ENCODE data around the gene GRIK1.

GRIK1 gene

DNA sequence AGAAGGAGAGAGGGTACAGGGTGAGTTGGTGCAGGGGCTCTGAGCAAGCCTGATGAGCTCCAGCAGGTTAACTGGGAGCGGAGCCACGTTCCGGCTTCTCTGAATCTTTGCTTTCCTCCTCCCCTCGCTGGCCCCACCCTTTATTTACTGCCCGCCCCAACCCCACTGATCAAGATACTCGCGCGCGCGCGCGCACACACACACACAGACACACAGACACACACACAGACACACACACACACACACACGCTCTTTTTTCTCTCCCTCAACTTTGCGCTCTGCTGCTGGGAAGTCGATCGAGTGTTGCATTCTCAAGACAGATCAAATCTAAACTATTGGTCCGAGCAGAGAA lies at the start of gene GRIK1:
Gene GRIK1 (minus strand): TSS at position 73 of the 352 bp plus-strand sequence.
- TF ChIP-seq CTCF (IDR thresholded peaks at IDR 0.05; ENCODE audit: insufficient read depth, low read depth, low read length, missing control alignments) = no peak
- DNase-seq (ENCODE audit: low read depth) = no peak
- no peak within 1 kb of the TSS for H3K4me3 ChIP-seq (ENCODE audit: low read depth, low read length)

DNA sequence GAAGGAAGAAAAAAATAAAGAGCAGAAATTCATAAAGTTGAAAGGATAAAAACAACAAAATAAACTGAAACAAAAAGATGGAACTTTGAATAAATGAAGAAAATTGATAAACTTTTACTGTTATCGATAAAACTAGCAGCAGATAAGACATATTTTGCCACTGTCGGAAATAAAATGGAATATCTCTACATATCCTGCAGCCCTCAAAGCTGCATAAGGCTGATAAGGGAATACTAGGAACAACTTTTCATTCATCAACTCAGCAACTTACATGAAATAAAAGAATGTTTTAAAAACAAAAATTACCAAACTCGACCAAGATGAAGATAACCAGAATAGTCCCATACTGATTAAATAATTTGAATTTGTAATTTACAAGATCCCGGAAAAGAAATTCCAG lies 48.0 kb upstream of the GRIK1 start:
- H3K4me3 ChIP-seq (ENCODE audit: low read depth, low read length) = no peak overlapping the region
- no peak for DNase-seq (ENCODE audit: low read depth)
- no peak for TF ChIP-seq CTCF (IDR thresholded peaks at IDR 0.05; ENCODE audit: insufficient read depth, low read depth, low read length, missing control alignments)

- DNase-seq (ENCODE audit: low read depth) = no peak
- no peak overlapping the region for H3K4me3 ChIP-seq (ENCODE audit: low read depth, low read length)
- TF ChIP-seq CTCF (IDR thresholded peaks at IDR 0.05; ENCODE audit: insufficient read depth, low read depth, low read length, missing control alignments) = no peak
These were observed 46.1 kb upstream of the GRIK1 start for GRCh38 chr21:29985866-29986265.

DNA sequence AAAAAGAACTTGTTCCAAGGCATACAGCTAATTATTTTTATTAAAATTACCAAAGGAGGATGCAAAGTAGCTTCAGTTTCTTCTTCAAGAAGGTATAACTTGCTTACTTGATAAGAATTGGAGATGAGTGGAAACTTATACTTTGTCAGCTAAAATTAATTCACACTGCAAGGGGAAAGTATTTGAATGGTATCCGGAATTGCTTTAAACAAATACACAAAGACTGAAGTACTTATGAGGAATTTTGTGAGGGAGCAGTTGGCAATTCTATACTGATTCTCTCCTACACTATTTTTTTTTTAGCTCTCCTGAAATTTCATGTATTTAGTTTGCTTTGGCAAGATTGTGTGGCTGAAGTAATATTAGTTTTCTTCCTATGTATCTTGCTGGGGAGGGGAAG lies 39.2 kb upstream of the GRIK1 start:
- no peak for DNase-seq (ENCODE audit: low read depth)
- no peak for TF ChIP-seq CTCF (IDR thresholded peaks at IDR 0.05; ENCODE audit: insufficient read depth, low read depth, low read length, missing control alignments)
- no peak overlapping the region for H3K4me3 ChIP-seq (ENCODE audit: low read depth, low read length)

DNA sequence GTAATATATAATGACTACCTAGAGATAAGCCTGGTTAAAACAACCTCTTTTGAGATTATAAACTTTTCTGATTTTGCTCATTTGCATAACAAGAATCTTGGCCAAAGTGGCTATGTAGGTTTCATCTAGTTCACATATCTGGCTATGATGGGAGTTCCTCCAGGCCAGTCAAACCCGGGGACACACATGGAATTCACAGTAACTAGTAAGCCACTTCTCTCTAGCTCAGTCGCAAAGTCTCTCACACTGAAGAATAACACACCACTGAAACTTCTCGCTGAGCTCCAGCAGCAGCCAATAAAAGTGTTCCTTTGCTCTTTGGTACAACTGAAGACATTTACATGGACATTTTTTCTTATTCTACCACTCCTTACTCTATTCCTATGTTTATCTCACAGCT lies 36.0 kb upstream of the GRIK1 start:
- H3K4me3 ChIP-seq (ENCODE audit: low read depth, low read length) = no peak overlapping the region
- no peak for TF ChIP-seq CTCF (IDR thresholded peaks at IDR 0.05; ENCODE audit: insufficient read depth, low read depth, low read length, missing control alignments)
- no peak for DNase-seq (ENCODE audit: low read depth)

- no peak for TF ChIP-seq CTCF (IDR thresholded peaks at IDR 0.05; ENCODE audit: insufficient read depth, low read depth, low read length, missing control alignments)
- DNase-seq (ENCODE audit: low read depth) = no peak
- no peak overlapping the region for H3K4me3 ChIP-seq (ENCODE audit: low read depth, low read length)
These were observed 33.5 kb upstream of the GRIK1 start for GRCh38 chr21:29973258-29973657.

DNA sequence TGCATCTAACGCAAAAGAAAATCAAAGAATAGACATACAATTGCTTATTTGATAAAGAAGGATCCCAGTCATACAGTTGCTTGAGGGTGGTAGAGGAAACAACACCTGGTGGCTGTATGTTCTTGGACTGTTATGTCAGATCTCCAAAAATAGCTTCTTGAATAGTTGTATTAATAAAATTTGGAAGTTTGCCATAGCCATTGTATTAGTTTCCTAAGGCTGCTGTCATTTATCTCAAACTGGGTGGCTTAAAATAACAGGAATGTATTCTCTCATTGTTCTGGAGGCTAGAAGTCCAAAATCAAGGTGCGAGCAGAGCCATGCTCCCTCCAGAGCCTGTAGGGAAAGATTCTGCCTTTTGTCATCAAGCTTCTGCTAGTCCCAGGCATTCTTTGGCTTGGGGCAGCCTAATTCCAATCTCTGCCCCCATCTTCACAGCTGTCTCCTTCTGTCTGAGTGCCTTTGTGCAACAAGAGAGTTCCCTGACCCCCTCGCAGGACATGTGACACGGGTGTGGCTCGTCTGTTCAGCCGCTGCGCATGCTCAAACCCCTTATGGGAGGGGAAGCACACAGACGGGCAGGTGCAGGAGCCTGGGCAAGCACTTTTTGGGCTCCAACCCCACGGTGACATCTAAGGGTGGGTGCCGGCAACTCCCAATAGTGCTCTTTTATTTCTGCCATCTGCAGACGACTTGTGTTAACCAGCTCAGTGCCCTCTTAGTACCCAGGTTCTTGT lies 21.7 kb upstream of the GRIK1 start:
- H3K4me3 ChIP-seq (ENCODE audit: low read depth, low read length) = no peak overlapping the region
- DNase-seq (ENCODE audit: low read depth) = no peak
- no peak for TF ChIP-seq CTCF (IDR thresholded peaks at IDR 0.05; ENCODE audit: insufficient read depth, low read depth, low read length, missing control alignments)

Measured in GM12865 (cell line).